HG02870 (cell line): Measurements from ENCODE around the gene THSD4.
"Not testable (repeated sequence)": the region's sequence is repeated elsewhere in the genome, so short reads cannot be mapped to it uniquely, and the experiment has no call there.

Experiments used
- ATAC-seq: cut with Tn5 transposase; IDR thresholded peaks from one replicate; pipeline ENCODE4 v1.9.1; 2021; ENCODE audit warnings: mild to moderate bottlenecking, moderate library complexity; ENCODE audit not compliant: unreplicated experiment

THSD4 gene

DNA sequence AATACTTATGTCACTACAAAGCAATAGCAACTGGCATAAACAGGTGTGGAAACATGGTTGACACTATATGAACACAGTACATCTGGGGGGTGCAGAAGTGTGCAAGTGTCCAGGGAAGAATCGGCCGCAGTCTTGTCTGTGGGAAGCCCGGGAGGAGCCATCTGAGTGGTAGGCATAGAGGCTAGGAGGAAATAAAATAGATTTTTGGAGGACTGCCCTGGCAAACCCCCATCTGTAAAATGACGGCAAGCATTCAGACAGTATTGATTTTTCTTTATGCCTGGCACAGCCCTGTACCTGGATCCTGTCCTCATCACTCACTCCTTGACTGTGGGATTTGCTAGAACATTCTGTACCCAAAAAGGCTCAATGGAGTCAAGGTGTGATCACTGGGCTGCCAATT lies 31.3 kb downstream of the THSD4 start:
- no peak for ATAC-seq

DNA sequence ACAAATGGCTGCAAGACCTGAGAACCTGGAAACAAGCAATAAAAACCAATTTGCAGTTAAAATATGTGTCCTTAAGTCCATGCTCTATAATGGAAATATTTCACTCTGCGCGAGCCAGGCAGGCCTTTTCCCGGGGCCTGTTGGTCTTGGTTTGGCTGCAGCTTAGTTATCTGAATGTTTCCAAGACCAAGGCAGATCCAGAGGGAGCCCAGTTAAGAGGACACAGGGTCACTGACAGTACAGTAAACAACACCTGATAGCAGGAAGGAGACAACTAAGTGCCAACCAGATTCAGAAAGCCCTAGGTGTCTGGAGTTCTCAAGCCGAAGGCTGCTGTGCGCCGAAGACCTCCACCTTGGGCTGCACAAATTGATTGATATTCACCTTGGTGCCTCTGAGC lies 32.8 kb downstream of the THSD4 start:
- no peak for ATAC-seq

DNA sequence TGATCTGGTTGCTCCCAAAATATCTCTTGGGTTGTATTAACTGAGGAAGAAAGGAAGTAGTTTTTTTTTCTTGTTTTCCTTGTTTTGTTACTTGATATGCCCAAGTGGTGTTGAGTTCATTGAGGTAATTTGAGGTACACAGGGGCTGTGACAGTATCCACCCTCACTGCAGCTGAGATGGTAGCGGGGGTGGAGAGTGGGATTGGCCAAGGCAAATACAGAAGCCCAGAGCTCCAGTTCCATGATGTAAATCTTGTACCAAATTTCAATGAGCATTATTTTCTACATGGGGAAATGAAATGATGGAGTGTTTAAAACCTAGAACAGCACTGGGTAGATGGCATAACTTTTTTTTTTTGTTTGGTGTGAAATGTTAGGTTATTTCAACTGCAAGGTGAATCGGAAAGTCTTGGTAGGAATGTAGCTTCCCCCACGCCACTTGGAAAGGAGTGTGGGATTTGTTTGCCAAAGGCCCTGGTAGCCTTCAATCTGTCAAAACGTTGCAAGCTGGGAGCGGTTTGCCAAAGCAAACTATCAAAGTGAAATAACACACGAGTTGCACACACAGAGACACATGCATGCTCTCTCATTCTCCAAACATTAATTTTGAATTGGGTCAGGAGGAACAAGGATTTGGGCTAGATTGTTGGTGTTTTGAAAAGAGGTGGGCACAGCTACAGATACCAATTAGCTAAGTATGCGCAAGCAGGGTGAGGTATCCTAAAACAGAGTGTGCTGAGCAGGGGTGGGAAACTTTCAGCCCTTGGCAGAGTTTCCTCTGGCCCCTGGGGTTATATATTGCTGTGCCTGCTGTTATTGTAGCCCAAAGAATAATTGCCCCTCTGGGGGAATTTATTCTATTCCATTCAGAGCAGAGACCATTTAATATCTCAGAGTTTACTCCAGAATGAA lies 34.6 kb downstream of the THSD4 start:
- no peak for ATAC-seq

DNA sequence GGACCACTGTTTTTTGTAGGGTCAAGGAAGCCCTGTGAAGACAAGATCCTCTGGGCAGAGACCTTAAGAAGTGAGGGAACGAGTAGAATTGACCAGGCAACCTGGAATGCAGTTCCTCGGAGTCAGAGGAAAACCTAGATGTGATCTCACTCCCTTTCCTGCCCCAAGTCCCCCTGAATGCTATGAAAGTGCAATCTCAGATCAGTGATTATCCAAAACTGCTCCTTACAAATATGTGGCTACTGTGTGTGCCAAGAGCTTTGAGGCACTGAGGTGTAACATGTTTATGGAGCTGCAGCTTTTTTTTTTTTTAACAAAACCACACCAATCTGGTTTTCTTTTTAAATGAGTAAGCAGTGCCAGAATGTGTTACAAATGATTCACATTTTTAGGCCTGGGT lies 35.8 kb downstream of the THSD4 start:
- no peak for ATAC-seq

DNA sequence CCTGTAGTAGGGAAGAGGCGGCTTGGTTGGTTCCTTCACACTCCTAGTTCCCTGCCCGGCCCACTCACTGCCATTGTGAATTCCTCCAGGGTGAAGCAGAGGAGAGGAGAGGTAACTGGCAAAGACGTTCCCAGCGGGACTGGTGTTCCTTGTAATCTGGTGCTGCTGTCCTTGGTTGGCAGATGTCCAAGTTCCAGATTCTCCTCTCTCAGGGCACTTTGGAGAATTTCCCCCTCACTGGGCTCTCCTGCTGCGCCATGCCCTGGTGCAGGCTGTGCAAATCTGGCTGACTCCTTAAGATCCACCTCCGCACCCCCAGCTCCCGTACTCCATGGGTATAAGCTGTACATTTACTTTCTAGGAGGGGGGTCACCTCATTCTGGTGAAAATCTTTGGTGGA lies 37.3 kb downstream of the THSD4 start:
- ATAC-seq = no peak

DNA sequence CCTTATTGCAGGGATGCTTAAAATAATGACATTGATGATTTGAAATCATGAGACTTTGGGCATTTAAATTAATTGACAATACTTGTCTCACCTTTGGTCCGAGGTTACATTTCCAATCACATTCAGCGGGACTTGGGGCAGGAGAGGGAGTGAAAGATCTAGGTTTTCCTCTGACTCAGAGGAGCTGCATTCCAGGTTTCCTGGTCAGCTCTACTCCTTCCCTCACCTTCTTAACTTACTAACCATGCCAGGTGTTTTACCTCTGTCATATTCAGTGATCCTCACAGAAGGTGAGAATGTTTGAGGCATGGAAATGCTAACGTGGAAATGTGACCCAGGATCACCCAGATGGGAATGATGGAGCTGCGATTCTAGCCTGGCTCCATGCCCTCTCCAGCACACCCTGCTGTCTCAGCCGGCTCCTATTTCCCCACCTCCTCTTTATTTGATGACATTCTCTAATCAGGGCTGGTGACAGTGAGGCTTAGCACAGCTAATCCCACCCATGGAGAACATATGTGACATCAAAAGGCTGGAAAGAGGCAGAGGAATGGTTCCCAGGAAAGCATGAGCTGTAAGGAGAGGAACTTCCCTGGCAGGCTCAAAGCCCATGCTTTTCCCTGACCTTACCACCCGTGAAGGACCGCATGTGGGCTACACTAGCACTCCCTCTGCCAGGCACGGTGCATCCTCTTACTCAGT lies 38.7 kb downstream of the THSD4 start:
- no peak for ATAC-seq

DNA sequence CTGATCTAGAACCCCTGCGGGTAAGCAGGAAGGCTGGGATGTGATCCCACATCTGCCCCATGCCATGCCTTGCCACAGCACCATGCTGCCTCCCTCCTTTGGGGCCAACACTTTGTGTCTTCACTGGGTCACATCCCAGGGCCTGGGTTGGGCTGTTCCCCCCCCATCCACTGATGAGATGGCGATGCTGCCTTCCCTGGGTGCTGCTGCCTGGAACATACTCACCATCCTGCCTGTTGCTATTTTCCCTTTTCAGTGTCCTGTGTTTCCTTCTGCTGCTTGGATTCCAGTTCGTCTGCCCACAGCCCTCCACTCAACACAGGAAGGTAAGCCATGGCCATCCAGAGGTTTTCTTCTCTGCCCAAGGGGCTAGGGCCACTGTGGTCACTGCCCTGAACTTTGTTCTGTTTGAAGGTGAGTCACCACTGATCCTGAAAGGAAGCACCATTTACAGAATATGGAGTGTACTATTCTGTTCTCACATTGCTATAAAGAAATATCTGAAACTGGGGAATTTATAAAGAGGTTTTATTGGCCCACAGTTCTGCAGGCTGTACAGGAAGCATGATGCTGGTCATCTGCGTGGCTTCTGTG lies 39.4 kb downstream of the THSD4 start:
- no peak for ATAC-seq

DNA sequence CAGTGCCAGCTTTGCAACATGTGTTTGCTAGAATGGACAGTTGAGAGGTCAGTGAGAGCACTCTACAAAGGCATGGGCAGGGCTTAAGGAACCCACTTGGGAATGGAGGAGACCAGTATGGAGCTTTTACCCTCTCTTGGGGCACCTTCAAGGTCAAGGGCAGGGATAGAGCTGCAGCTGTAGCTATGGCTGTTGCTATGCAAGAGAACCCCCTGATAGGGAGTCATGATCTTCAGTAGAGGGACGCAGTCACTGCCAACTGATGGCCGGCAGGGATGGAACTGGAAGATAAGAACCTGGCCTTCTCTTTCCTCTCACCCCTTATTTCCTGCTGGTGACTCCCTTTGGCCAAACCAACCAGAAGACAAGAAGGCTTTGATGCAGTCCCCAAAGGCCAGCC lies 40.3 kb downstream of the THSD4 start:
- no peak for ATAC-seq

DNA sequence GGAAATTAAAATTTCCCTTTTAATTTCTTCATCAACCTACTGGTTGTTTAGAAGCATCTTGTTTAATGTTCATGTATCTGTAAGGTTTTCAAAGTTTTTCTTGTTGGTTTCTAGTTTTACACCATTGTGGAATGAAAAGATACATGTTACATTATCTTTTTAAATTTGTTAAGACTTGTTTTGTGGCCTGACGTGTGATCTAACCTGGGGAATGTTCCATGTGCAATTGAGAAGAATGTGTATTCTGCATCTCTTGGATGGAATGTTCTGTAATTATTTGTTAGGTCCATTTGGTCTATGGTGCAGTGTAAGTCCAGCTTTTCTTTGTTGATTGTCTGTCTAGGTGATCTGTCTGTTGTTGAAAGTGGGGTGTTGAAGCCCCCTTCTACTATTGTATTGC lies 45.7 kb downstream of the THSD4 start:
- ATAC-seq = no peak

DNA sequence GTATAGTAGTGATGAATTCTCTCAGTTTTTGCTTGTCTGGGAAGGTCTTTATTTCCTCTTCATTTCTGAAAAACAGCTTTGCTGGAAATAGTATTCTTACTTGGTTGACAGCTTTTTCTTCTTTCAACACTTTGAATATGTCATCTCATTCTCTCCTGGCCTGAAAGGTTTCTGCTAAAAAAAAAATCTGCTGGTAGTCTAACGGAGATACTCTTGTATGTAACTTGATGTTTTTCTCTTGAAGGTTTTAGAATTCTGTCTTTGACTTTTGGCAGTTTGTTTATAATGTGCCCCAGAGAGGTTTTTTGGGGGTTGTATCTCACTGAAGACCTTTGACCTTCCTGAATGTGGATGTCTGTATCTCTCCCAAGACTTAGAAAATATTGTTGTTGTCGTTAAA lies 47.0 kb downstream of the THSD4 start:
- ATAC-seq = no peak

DNA sequence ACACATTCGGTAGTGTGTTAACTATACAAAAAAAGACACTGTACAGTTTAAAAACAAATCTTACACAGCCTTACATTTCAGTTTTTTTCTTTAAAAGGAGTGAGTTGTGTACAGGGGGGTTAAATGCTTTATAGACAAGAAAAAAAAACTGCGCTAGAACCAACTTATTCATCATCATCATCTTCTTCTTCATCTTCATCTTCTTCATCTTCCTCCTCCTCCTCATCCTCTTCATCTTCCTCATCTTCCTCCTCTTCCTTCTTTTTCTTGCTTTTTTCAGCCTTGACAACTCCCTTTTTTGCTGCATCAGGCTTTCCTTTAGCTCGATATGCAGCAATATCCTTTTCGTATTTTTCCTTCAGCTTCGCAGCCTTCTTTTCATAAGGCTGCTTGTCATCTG lies 49.3 kb downstream of the THSD4 start:
- ATAC-seq = not testable (repeated sequence)

DNA sequence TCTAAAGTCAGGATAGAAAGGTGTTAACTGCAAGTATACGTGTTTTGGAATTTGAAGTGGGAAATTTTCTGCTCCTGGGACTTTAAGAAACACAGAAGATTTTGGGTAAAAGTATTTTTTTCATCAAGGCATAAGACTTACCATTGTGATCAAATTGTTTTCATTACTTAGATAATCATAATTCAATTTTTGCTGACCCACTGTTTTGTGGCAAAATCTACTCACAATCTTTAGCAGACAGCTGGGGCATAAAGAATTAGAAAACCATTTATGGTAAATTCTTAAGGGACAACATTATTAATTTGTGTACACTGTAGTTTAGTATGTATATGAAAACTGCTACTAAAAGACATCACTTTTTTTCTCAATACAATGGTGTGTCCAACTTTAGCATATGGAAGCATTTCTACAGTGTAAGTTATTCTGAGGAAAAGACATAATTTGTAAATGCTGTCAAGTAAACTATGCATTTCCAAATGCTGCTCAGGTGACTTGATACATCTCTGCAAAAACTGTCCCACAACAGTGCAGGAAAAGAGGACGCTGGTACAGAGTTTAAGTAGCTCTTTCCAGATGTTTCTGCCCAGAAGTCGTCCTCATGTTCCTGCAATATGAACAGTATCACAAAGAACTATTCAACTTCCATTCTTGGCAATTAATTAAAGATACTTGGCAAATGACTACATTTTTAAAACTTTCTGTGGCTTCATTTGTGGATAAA lies 52.3 kb downstream of the THSD4 start:
- ATAC-seq = no peak

DNA sequence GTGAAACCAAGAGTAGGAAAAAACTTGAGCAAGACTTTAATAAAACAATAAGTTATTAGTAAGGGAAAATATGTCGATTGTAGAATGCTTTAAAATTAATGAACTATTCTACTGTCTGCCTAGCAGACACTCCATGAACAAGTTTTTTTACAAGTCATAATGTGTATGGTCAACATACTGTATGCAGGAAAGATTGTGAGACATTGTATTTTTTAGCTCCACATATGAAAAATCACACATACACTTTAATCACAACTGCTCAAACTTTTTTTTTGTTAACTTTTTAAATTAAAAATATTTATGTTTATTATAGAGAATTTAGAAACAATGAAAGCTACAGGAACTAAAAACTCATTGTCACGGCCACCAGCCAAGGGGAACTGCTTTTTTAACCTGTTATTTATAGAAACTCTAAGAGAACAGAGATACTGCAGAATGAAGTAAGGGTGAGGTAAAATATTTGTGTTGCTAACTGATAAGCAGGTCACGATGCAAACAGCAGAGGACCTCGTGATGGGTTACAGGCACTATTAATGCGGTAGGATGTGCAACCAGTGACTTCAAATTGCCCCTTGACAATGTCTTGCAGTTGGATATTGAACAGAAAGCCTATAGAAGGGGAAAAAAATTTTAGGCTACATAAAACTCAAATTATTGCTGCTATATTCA lies 53.0 kb downstream of the THSD4 start:
- ATAC-seq = no peak

DNA sequence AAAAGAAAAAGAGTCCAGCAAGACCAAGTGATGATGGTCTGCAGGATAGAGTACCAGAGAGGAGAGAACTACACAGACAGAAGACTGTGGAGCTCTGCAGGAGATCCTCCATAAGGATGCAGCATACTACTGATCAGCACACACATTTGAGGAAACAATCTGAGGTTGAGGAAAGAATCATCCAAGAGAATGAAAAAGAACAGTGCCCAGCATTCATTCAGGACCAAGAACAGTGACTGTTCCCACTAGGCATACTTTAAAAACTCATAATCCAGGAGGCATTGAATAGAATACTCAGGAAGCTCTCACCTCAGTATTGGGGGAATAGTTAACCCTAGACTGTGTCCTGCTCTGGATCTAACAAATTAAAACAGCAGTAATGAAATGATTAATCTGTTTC lies 54.9 kb downstream of the THSD4 start:
- no peak for ATAC-seq

DNA sequence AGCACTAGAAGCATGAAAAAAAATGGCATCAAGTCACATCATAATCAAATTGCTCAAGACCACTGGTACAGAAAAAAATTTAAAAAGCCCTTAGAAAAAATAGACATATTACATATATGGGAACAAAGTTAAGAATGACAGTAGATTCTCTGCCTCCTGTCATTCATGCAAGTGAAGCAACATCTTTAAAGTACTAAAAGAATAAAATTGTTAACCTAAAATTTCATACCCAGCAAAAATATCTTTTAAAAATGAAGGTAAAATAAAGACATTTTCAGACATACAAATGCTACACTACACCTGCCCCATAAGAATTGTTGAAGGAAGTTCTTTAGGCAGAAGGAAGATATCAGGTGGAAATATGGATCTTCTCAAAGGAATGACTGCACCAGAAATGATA lies 55.9 kb downstream of the THSD4 start:
- no peak for ATAC-seq

DNA sequence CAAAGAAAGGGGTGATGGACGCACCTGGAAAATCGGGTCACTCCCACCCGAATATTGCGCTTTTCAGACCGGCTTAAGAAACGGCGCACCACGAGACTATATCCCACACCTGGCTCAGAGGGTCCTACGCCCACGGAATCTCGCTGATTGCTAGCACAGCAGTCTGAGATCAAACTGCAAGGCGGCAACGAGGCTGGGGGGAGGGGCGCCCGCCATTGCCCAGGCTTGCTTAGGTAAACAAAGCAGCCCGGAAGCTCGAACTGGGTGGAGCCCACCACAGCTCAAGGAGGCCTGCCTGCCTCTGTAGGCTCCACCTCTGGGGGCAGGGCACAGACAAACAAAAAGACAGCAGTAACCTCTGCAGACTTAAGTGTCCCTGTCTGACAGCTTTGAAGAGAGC lies 59.1 kb downstream of the THSD4 start:
- not testable (repeated sequence) for ATAC-seq

DNA sequence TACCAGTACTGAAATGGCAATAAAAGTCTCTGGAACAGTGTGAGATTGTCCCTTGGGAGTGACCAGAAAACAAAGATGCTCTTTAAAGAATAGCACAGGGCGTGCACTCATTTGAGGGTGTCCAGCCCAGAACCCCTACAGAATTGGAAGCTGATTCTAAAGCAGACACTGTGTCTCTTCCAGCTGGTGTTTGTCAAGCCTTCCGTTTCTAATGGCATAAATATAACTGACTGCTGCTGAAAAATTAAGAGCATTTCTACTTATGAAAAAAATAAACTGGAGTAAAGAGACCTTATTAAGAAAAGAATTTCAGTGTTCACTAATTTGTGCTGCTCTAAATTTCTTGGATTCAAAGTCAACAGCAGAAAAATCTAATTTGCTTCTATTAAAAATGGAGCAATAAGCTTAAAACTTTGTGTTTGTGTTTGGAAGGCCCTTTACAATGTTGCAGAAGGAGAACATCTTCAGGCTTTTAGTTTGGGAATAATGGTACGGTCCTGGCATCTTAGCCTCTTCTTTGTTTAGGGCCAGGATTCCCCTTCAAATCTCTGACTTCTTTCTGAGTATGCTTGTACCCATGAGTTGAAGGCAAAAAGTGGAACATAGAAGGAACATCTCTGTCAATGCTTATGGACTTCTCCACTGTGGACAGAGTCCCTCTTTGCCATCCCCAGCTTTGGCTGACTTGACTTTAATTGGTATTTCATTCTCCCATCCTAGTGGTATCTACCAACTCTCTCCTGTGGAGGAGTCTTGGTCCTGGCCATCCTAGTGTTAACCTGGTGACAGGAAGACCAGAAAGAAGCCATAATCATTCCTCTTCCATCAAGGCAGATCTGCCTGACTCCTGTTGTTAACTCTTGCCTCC lies 65.9 kb downstream of the THSD4 start:
- no peak for ATAC-seq

DNA sequence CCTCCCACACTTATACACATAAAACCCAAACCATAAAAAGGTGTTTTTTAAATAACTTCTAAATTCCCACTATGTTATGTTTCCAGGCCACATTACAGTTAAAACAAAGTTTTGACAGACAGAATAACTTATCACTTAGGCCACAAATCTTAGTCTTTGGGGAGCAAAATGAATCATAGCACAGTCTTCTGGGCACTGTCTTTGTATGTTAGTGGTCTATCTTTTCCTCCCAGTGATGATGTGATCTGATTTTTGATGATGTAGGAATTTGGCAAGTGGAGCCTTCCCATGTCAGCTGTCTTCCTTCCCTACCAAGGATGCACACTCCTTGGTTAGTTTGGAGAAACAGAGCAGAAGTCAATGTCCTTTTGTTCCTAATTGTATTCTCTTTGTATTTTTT lies 67.3 kb downstream of the THSD4 start:
- no peak for ATAC-seq

DNA sequence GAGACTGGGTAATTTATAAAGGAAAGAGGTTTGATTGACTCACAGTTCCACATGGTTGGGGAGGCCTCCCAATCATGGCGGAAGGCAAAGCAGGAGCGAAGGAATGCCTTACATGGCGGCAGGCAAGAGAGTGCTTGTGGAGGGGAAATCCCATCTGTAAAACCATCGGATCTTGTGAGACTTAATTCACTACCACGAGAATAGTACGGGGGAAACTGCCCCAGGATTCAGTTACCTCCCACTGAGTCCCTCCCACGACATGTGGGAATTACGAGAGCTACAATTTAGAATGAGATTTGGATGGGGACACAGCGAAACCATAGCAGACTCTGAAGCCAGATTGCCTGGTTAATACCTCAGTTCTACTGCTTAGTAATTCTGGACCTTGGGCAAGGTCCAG lies 67.8 kb downstream of the THSD4 start:
- no peak for ATAC-seq

DNA sequence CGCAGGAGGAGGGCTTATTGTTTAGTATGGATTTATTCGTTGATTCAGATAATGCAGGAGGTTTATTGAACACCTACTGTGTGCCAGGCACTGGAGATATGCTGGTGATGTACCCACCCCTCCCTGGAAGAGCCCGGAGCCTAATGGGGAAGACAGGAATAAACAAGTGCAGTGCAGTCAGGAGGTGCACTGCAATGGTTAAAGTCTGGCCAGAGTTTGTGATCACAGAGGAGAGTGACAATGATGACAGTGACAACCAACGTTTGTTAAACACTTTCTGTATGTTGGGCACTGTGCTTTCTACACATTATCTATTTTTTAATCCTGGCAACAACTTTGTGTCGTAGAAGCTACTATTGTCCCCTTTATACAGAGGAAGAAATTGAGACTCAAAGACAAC lies 70.4 kb downstream of the THSD4 start:
- no peak for ATAC-seq
